GM10847 (cell line): Measurements from ENCODE around the gene DLST.

Experiments
- POLR2A ChIP-seq: IDR thresholded peaks from 2 replicates; pipeline ENCODE4 v1.6.1; 2011; ENCODE audit not compliant: insufficient read length; ENCODE audit errors: extremely low read depth

Gene DLST

GRCh38 chr14:74902941-74903705 is 21.4 kb downstream of the DLST start:
- TF ChIP-seq POLR2A = no peak

- no peak for TF ChIP-seq POLR2A
These were observed 23.2 kb downstream of the DLST start for GRCh38 chr14:74904635-74905503.

- no peak for TF ChIP-seq POLR2A
These were observed 24.0 kb downstream of the DLST start for GRCh38 chr14:74905595-74906142.

- TF ChIP-seq POLR2A = no peak
These were observed 25.3 kb downstream of the DLST start for GRCh38 chr14:74906925-74907521.

GRCh38 chr14:74907744-74908143 is 26.0 kb downstream of the DLST start:
- no peak for TF ChIP-seq POLR2A

- TF ChIP-seq POLR2A = no peak
These were observed 27.2 kb downstream of the DLST start for GRCh38 chr14:74908861-74909341.

GRCh38 chr14:74909501-74909900 is 27.8 kb downstream of the DLST start:
- TF ChIP-seq POLR2A = no peak

GRCh38 chr14:74909911-74910310 is 28.2 kb downstream of the DLST start:
- TF ChIP-seq POLR2A = no peak

GRCh38 chr14:74910556-74910955 is 28.8 kb downstream of the DLST start:
- TF ChIP-seq POLR2A = no peak

- no peak for TF ChIP-seq POLR2A
These were observed 29.5 kb downstream of the DLST start for GRCh38 chr14:74911221-74911620.

- no peak for TF ChIP-seq POLR2A
These were observed 30.0 kb downstream of the DLST start for GRCh38 chr14:74911704-74912103.

GRCh38 chr14:74912111-74912510 is 30.4 kb downstream of the DLST start:
- TF ChIP-seq POLR2A = no peak

GRCh38 chr14:74912801-74913200 is 31.1 kb downstream of the DLST start:
- no peak for TF ChIP-seq POLR2A

- no peak for TF ChIP-seq POLR2A
These were observed 31.7 kb downstream of the DLST start for GRCh38 chr14:74913393-74913910.

- no peak for TF ChIP-seq POLR2A
These were observed 32.4 kb downstream of the DLST start for GRCh38 chr14:74913986-74914573.

- TF ChIP-seq POLR2A = no peak
These were observed 33.7 kb downstream of the DLST start for GRCh38 chr14:74915426-74915825.
